PC-3 (cell line): ENCODE data around the gene SPDYE3. TPM values are rescaled to one million over a fixed set of nuclear protein-coding genes. Genes with fewer than 3 reads are reported as not detected.
"Not testable (repeated sequence)": the region's sequence is repeated elsewhere in the genome, so short reads cannot be mapped to it uniquely, and the experiment has no call there.

Experiments used
- ATAC-seq: fragments of 200-7000 bp; cut with Tn5 transposase; 2 replicates; pipeline ENCODE4 v1.9.1; 2020; ENCODE audit warnings: mild to moderate bottlenecking, moderate library complexity
- BruUV-seq: library from RNA; stranded (reverse); fragments of 400-500 nt; replicated peaks from 2 replicates; lab custom pipeline; 2021; lab: Mats Ljungman, UMichigan
- CTCF ChIA-PET: fragments of 300-600 bp; sonication (Branson Sonifier 250); formaldehyde crosslinking; loops from one replicate; lab custom pipeline; 2022; ENCODE audit warnings: antibody characterized with exemption; lab: Charles Lee
- POLR2A ChIA-PET: fragments of 300-600 bp; sonication (Branson Sonifier 250); formaldehyde crosslinking; loops from one replicate; lab custom pipeline; 2022; ENCODE audit warnings: antibody characterized with exemption; ENCODE audit not compliant: unreplicated experiment; lab: Charles Lee
- DNase-seq: peaks from one replicate; pipeline ENCODE4 v3.0.0-alpha.2; 2015
- H2AFZ ChIP-seq: fragments of 300-600 bp; sonication (generic); 2 replicates; pipeline ENCODE4 v1.6.0; 2016; ENCODE audit warnings: antibody characterized with exemption, low read length
- H3F3A ChIP-seq: fragments of 300-600 bp; sonication (generic); one replicate; pipeline ENCODE4 v1.6.0; 2017; ENCODE audit warnings: antibody characterized with exemption, low read length, control low read depth, mild to moderate bottlenecking; ENCODE audit not compliant: unreplicated experiment
- H3K27ac ChIP-seq: fragments of 300-600 bp; sonication (generic); 2 replicates; pipeline ENCODE4 v1.5.1; 2016; ENCODE audit warnings: mild to moderate bottlenecking, low read length
- H3K27me3 ChIP-seq: fragments of 300-600 bp; sonication (generic); 2 replicates; pipeline ENCODE4 v1.6.1; 2016; ENCODE audit warnings: low read length, mixed read lengths
- H3K36me3 ChIP-seq: fragments of 300-600 bp; sonication (generic); 2 replicates; pipeline ENCODE4 v1.6.1; 2016; ENCODE audit warnings: low read depth, mixed run types, low read length, mixed read lengths
- H3K4me1 ChIP-seq: fragments of 300-600 bp; sonication (generic); 2 replicates; pipeline ENCODE4 v1.5.1; 2016; ENCODE audit warnings: low read length; ENCODE audit not compliant: insufficient read depth
- H3K4me2 ChIP-seq: fragments of 300-600 bp; sonication (generic); 2 replicates; pipeline ENCODE4 v1.6.0; 2016; ENCODE audit warnings: low read length
- H3K4me3 ChIP-seq: fragments of 300-600 bp; sonication (generic); 2 replicates; pipeline ENCODE4 v1.5.1; 2016; ENCODE audit warnings: mild to moderate bottlenecking, low read length, mixed read lengths
- H3K79me2 ChIP-seq: fragments of 300-600 bp; sonication (generic); 2 replicates; pipeline ENCODE4 v1.6.1; 2017; ENCODE audit warnings: low read length, mixed read lengths
- H3K9ac ChIP-seq: fragments of 300-600 bp; sonication (generic); 2 replicates; pipeline ENCODE4 v1.6.0; 2016; ENCODE audit warnings: mild to moderate bottlenecking, low read length
- H3K9me2 ChIP-seq: fragments of 300-600 bp; sonication (generic); replicated peaks from 2 replicates; pipeline ENCODE4 v1.6.1; 2016; ENCODE audit warnings: mixed run types, low read length, mixed read lengths
- H3K9me3 ChIP-seq: fragments of 300-600 bp; sonication (generic); 2 replicates; pipeline ENCODE4 v1.6.1; 2016; ENCODE audit warnings: low read length, mixed read lengths
- H4K20me1 ChIP-seq: fragments of 300-600 bp; sonication (generic); 2 replicates; pipeline ENCODE4 v1.6.1; 2016; ENCODE audit warnings: low read length, mixed read lengths
- EZH2 ChIP-seq: fragments of 300-600 bp; sonication (generic); IDR thresholded peaks from one replicate; pipeline ENCODE4 v1.6.1; 2017; ENCODE audit warnings: antibody characterized with exemption, mild to moderate bottlenecking, low read length; ENCODE audit not compliant: unreplicated experiment
- EZH2phosphoT487 ChIP-seq: fragments of 300-600 bp; sonication (generic); IDR thresholded peaks from 2 replicates; pipeline ENCODE4 v1.6.1; 2018; ENCODE audit warnings: mild to moderate bottlenecking, antibody characterized with exemption, low read length, borderline replicate concordance
- intact Hi-C: fragments of 100-400 bp; cut with micrococcal nuclease; formaldehyde crosslinking; loops from 2 replicates; pipeline ENCODE4 v1.9.0; 2023
- total RNA-seq: library from RNA; depleted of rRNA; stranded (reverse); fragments of >200 nt; gene quantifications from 2 replicates; pipeline ENCODE4 v1.2.3, GENCODE V29; 2014
- TF ChIP-seq, protein P1 (sequence below): fragments of 300-600 bp; sonication (generic); conservative IDR thresholded peaks from 2 replicates; pipeline ENCODE4 v1.5.1; 2017; ENCODE audit warnings: antibody characterized with exemption, low read depth, mild to moderate bottlenecking, low read length

SPDYE3 gene
- total RNA-seq, 1 experiment from 2014 or later, result not detected

DNA sequence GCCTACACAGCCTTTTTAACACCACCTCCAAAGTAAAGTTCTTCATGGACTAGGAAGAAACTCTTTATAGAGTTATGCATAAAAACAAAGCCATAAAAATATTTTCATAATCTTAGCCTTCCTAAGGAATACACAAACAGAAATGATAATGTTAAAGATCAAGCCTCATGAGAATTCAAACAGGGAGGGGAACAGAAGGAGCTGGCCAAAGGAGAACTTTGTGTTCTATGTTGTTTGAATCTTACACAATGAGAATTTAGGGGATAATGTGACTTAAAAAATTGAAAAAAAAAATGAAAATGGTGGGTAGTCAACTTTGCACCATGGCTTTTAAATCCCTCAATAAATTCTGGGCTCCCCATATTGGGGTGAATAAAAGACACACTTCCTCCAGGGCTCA lies 41.3 kb downstream of the SPDYE3 start:
- Histone ChIP-seq H3K4me1 (no peaks in the 10 kb centered on the region), H3K36me3 (peaks cover 42% of the 10 kb centered on the region), H3K27me3 (no peaks in the 10 kb centered on the region), H3K9ac (no peak overlapping the region), H3F3A (no peaks in the 10 kb centered on the region), H2AFZ (no peak overlapping the region), H3K4me2 (no peak overlapping the region), H4K20me1 (0 out of 2 replicates have a peak, but pooled peaks cover 4% of the 10 kb centered on the region), H3K4me3 (no peak overlapping the region), H3K9me3 (no peaks in the 10 kb centered on the region), H3K9me2 (no peaks in the 10 kb centered on the region), H3K27ac (no peak overlapping the region), H3K79me2 (0 out of 2 replicates have a peak, but pooled peaks cover 3% of the 10 kb centered on the region)
- CTCF ChIA-PET, result no interaction called here
- no TSS peak for BruUV-seq
- no peak for ATAC-seq
- POLR2A ChIA-PET, result no interaction called here
- intact Hi-C loops, result loop anchor here (10.0 kb wide), 1 partner anchor 74 kb away; no protein-coding TSS in a partner anchor
- DNase-seq, result no peak
- TF ChIP-seq EZH2 (no peak), EZH2phosphoT487 (no peak)
- TF ChIP-seq, protein P1, sequence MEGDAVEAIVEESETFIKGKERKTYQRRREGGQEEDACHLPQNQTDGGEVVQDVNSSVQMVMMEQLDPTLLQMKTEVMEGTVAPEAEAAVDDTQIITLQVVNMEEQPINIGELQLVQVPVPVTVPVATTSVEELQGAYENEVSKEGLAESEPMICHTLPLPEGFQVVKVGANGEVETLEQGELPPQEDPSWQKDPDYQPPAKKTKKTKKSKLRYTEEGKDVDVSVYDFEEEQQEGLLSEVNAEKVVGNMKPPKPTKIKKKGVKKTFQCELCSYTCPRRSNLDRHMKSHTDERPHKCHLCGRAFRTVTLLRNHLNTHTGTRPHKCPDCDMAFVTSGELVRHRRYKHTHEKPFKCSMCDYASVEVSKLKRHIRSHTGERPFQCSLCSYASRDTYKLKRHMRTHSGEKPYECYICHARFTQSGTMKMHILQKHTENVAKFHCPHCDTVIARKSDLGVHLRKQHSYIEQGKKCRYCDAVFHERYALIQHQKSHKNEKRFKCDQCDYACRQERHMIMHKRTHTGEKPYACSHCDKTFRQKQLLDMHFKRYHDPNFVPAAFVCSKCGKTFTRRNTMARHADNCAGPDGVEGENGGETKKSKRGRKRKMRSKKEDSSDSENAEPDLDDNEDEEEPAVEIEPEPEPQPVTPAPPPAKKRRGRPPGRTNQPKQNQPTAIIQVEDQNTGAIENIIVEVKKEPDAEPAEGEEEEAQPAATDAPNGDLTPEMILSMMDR, result no peak

DNA sequence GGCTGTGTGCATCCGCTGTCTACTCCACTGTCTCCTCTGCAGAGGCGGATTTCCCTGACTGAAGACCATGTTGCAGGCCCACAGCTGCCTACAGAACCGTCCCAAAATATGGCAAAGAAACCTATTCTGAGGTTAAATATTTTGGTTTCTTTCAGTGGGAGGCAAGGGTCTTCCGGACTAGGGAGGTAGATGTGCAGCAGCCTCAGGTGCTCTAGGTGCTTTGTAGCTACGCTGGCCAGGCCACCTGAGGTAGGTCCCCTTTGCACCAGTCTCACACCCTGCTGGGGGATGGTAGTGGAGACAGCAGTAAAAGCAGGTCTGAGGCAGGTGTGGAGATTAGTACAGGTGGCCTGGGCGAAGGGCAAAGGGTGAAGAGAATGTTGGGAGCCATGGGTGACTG lies 42.3 kb downstream of the SPDYE3 start:
- peaks cover 46% of the 10 kb centered on the region for H3K36me3 ChIP-seq
- H3K4me3 ChIP-seq, result no peak overlapping the region
- BruUV-seq, result no TSS peak
- intact Hi-C loops, result loop anchor here (10.0 kb wide), 2 partner anchors 55 to 75 kb away; no protein-coding TSS in a partner anchor
- no peak overlapping the region for H3K27ac ChIP-seq
- ChIA-PET CTCF (no interaction called here), POLR2A (no interaction called here)
- no peak for DNase-seq
- H3F3A ChIP-seq, result no peaks in the 10 kb centered on the region
- ATAC-seq, result no peak
- TF ChIP-seq, protein P1, result no peak
- TF ChIP-seq EZH2, result no peak
- no peak for TF ChIP-seq EZH2phosphoT487
- H3K27me3 ChIP-seq, result no peaks in the 10 kb centered on the region
- H3K4me1 ChIP-seq, result no peaks in the 10 kb centered on the region
- H3K9me2 ChIP-seq, result no peaks in the 10 kb centered on the region
- H3K4me2 ChIP-seq, result no peak overlapping the region
- H4K20me1 ChIP-seq, result 0 out of 2 replicates have a peak, but pooled peaks cover 4% of the 10 kb centered on the region
- H3K79me2 ChIP-seq, result 0 out of 2 replicates have a peak, but pooled peaks cover 3% of the 10 kb centered on the region
- H3K9me3 ChIP-seq, result no peaks in the 10 kb centered on the region
- no peak overlapping the region for H2AFZ ChIP-seq
- H3K9ac ChIP-seq, result no peak overlapping the region

DNA sequence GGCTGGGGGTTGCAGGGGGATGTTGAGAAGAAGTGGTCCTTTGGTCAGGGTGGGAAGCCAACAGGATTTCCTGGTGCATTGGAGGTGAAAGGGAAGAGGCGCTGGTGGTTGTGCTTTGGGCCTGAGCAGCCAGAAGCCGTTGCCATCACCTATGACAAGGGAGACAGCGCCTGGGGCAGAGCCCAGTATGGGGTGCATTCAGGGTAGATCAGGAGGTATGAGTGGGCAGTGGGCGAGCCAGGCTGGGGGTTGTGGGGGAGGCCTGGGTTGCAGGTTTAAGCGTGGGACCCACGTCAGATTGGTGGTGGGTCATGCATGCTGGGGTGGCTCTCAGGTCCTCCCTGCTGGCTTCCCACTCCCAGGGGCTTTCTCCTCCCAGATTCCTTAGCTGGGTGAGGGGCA lies 44.2 kb downstream of the SPDYE3 start:
- no peaks in the 10 kb centered on the region for H4K20me1 ChIP-seq
- BruUV-seq, result no TSS peak
- peaks cover 41% of the 10 kb centered on the region for H3K36me3 ChIP-seq
- no peaks in the 10 kb centered on the region for H3K4me1 ChIP-seq
- no peak overlapping the region for H3K4me2 ChIP-seq
- no peak overlapping the region for H3K27ac ChIP-seq
- H3K9ac ChIP-seq, result no peak overlapping the region
- CTCF ChIA-PET, result no interaction called here
- POLR2A ChIA-PET, result no interaction called here
- H3K9me3 ChIP-seq, result no peaks in the 10 kb centered on the region
- H3K4me3 ChIP-seq, result no peak overlapping the region
- no peak overlapping the region for H2AFZ ChIP-seq
- H3K79me2 ChIP-seq, result no peaks in the 10 kb centered on the region
- no peaks in the 10 kb centered on the region for H3K27me3 ChIP-seq
- ATAC-seq, result no peak
- H3K9me2 ChIP-seq, result no peaks in the 10 kb centered on the region
- intact Hi-C loops, result loop anchor here (10.0 kb wide), 1 partner anchor 53 kb away; no protein-coding TSS in a partner anchor
- no peak for TF ChIP-seq EZH2phosphoT487
- no peak for TF ChIP-seq EZH2
- TF ChIP-seq, protein P1, result no peak
- H3F3A ChIP-seq, result no peaks in the 10 kb centered on the region
- no peak for DNase-seq

- H3K4me1 ChIP-seq, H3K9ac ChIP-seq, H3F3A ChIP-seq, BruUV-seq, ATAC-seq, H2AFZ ChIP-seq, H3K27ac ChIP-seq, H3K79me2 ChIP-seq, H4K20me1 ChIP-seq, H3K27me3 ChIP-seq, H3K4me3 ChIP-seq, H3K9me2 ChIP-seq, DNase-seq, H3K4me2 ChIP-seq, POLR2A ChIA-PET, H3K9me3 ChIP-seq, CTCF ChIA-PET: not testable (repeated sequence)
- peaks cover 35% of the 10 kb centered on the region for H3K36me3 ChIP-seq
- intact Hi-C loops, result loop anchor here (10.0 kb wide), 1 partner anchor 52 kb away; no protein-coding TSS in a partner anchor
Measured at GRCh38 chr7:100352230-100352781, 44.8 kb downstream of the SPDYE3 start.
